AG09319 (cell line): ENCODE measurements around the gene SLIT3.
A peak's percentile ranks its signal among the peaks of the same experiment; 100 is the strongest.

ENCODE experiments used
- DNase-seq: peaks from one replicate; pipeline ENCODE4 v3.0.0-alpha.2; 2010; ENCODE audit warnings: low read depth; ENCODE audit errors: extremely low read depth
- TF ChIP-seq, protein P1 (sequence below): IDR thresholded peaks from 2 replicates; pipeline ENCODE4 v1.5.1; 2011; ENCODE audit warnings: low read depth, mild to moderate bottlenecking, inconsistent platforms, low read length, moderate library complexity

The SLIT3 gene

DNA sequence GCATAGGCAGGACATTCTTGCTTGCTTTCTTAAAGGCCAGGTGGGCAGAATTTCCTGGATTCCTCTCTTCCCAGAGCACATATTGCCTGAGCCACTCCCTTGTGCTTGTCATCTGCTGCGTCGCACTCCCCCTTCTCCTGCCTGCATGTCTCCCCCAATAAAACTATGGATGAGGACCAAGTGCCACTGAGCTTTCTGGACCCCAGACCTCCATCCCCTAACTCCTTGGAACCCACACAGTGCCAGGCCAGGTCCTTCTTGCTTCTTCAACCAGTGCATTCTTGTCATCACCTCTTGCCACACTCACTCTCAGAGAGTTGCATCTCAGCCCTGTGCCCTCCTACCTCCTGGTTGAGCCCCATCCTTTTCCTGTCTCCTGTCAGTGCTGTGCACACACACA lies 563.9 kb downstream of the SLIT3 start:
- TF ChIP-seq, protein P1, sequence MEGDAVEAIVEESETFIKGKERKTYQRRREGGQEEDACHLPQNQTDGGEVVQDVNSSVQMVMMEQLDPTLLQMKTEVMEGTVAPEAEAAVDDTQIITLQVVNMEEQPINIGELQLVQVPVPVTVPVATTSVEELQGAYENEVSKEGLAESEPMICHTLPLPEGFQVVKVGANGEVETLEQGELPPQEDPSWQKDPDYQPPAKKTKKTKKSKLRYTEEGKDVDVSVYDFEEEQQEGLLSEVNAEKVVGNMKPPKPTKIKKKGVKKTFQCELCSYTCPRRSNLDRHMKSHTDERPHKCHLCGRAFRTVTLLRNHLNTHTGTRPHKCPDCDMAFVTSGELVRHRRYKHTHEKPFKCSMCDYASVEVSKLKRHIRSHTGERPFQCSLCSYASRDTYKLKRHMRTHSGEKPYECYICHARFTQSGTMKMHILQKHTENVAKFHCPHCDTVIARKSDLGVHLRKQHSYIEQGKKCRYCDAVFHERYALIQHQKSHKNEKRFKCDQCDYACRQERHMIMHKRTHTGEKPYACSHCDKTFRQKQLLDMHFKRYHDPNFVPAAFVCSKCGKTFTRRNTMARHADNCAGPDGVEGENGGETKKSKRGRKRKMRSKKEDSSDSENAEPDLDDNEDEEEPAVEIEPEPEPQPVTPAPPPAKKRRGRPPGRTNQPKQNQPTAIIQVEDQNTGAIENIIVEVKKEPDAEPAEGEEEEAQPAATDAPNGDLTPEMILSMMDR: no peak

DNA sequence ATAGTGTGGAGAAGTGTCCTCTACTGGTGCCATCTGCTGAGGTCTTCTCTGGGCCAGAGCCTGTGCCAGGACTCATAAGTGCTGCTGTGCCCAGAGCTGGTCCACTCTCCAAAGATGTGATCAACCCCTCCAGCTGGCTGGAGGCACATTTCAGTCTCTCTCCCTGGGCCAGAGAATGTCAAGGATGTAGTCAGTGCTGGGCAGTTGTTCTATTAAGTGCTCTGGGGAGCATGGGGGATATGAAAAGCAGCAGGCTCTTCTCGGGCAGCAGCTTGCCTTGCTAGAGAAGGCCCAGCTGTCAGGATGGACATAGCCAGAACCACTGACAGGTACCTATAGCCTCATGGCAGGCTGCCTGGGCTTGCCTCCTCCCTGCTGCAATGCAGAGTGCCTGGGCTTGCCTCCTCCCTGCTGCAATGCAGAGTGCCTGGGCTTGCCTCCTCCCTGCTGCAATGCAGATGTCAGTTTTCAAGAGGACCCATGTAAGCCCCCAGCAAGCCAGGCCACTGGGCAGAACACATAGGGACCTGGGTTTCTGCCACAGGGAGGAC lies 564.6 kb downstream of the SLIT3 start:
- DNase-seq: no peak
- TF ChIP-seq, protein P1: no peak

More for the DNA sequence above, 563.9 kb downstream of the SLIT3 start:
- DNase-seq: no peak

DNA sequence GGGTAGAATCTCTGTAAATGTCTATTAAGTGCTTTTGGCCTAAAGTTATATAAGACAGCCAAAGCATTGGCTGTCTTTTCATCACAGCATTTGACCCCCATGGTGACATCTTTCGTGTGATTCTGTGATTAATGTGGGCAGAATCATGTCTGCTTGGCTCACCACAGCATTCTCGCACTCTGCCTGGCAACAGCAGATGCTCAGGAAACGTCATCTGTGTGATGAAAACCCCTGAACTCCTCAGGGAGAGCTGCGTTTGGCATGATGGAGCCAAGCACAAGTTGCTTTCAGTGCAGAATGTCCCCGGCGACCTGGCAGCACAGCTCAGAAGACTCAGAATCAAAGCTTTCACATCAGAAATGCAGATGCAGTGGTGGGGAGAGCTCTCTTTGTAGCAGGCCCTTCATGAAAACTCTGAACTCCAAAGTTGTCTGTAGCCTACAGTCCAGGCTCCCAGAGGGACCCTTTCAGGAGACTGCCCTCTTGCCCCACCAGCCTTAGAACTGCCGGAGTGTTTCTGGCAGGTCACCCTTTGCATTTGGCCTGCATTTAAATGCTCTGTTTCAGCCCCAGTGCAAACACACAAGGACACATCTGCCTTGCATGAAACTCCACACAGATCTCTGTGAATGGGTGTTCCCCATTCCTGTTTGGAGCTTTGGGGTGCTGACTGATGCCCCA lies 566.2 kb downstream of the SLIT3 start:
- peak; percentile 8 for DNase-seq
- TF ChIP-seq, protein P1: no peak

DNA sequence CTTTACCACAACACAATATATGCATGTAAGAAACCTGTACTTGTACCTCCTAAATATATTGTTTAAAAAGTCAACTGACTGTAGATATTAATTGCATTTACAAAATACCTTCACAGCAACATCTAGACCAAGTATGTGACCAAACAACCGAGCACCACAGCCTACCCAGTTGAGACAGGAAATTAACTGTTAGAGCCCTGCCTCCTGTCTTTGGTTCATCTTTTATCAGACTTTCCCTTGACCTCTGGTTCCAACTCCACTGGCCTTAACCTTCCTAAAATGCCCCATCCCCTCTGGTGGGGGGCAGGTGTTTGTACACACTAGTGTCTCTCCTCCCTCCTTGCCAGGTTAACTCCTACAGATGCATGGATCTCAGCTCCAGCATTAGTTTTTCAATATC lies 566.8 kb downstream of the SLIT3 start:
- TF ChIP-seq, protein P1: no peak
- DNase-seq: no peak

DNA sequence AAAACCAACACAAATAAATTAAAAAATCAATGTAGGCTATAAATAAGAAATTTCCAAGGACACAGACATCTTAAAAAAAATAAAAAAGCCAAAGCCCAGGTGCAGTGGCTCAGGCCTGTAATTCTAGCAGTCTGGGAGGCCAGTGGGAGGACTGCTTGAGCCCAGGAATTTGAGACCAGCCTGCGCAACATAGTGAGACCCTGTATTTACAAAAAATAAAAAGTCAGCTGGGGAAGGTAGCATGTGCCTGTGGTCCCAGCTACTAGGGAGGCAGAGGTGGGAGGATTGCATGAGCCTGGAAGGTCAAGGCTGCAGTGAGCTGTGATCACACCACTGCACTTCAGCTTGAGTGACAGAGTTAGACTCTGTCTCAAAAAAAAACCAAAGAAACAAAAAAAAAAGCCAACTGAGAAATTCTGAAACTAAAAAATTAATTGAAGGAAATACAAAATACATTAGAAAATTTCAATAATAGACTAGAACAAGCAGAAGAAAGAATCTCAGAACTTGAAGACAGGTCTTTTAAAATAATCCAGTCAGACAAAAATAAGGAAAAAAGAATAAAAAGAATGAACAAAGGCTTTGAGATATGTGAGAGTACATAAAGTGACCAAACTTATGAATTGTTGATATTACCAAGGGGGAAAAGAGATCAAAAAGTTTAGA lies 572.3 kb downstream of the SLIT3 start:
- DNase-seq: no peak
- TF ChIP-seq, protein P1: no peak

DNA sequence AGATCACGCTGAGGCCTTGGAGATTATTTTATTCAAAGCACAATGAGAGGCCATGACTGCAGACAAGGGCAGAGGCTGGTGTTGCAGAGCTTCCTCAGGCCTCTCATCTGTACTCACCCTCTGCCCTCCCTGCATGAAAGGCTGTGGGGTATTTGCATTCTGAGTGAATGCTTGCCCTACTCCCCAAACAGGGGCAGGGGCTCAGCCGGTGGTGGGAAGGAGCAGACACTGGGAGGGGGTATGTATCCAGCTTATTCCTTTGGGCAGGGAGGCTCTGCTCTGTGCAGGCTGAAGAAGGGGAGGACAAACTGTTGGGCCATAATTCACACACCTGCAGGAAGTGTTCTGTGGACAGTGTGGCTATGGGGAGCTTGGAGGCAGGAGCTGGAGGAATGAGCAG lies 573.4 kb downstream of the SLIT3 start:
- TF ChIP-seq, protein P1: no peak
- DNase-seq: no peak

DNA sequence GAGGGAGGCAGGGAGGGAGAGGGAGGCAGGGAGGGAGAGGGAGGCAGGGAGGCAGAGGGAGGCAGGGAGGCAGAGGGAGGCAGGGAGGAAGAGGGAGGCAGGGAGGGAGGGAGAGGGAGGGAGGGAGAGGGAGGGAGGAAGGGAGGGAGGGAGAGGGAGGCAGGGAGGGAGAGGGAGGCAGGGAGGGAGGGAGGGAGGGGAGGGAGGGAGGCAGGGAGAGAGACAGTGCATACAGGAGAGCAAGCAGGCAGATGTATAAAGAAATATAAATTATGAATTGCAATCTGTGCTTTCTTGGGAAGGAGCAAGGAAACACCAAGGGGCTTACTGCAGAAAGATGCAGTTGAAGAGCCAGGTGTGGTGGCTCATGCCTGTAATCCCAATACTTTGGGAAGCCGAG lies 574.6 kb downstream of the SLIT3 start:
- no peak for DNase-seq
- TF ChIP-seq, protein P1: no peak
